Muscle of back (tissue), 11 donors: ENCODE data around the gene MARCHF10. TPM values are rescaled to one million over a fixed set of nuclear protein-coding genes. Genes with fewer than 3 reads are reported as not detected.
"Not testable (repeated sequence)": the region's sequence is repeated elsewhere in the genome, so short reads cannot be mapped to it uniquely, and the experiment has no call there.

Experiments used
- DNase-seq, 3 donors: peaks; one replicate each; pipeline versions ENCODE4 v3.0.0 to v3.0.0-alpha.2; 2013
- polyA plus RNA-seq, 10 donors: library from polyadenylated mRNA; unstranded; fragments of 120-200 nt; gene quantifications; one replicate each; pipeline ENCODE4 v1.2.1, GENCODE V29; 2013; ENCODE audit not compliant: insufficient read length in 10 of 10

MARCHF10 gene
- polyA plus RNA-seq, 10 donors: 0.11 to 0.72 (median 0.49) TPM; not detected in 1

- DNase-seq: no peak
Observed at GRCh38 chr17:62790564-62790986, 17.5 kb downstream of the MARCHF10 start.

GRCh38 chr17:62787366-62787765 lies 20.7 kb downstream of the MARCHF10 start:
- DNase-seq: no peak

DNA sequence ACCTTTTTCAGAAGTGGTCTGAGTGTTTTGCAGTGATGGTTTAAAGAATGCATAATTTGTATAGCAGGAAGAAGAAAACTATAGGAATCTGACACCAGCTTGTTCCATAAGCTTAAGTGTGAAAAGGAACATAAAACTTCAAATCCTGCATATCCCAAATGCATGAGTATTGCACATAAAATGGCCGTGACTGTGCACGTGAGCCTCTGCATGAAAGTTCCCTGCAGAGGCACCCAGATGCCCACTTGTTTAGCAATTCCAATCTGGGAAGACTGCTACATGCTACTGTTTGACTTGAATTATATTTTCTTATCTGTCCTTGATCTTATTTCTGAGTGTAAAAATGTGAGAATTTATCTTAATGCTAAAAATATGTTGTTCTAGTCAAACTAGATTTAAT lies 21.5 kb downstream of the MARCHF10 start:
- no peak for DNase-seq

- not testable (repeated sequence) for DNase-seq
Observed at GRCh38 chr17:62785983-62786382, 22.1 kb downstream of the MARCHF10 start.

GRCh38 chr17:62782730-62783270 lies 25.3 kb downstream of the MARCHF10 start:
- no peak for DNase-seq

DNA sequence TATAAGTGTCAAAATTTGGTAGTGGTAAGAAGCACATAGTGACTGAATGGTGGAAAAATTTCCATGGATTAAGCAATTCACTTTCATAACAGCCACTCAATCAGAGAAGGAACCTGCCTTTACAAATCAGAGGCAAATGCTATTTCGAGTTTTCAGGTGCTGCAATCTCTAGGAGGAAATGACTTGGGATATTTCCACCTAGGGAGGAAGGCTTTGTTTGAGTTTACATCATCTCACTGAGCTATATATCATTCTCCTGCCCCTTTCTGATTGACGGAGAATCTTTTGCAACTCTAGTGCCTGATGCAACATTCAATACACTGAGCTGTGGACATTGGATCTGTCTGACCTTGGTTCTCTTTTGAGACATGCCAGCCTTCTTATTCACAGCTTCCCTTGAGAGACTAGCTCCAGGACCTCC lies 26.3 kb downstream of the MARCHF10 start:
- DNase-seq: no peak

GRCh38 chr17:62781356-62781755 lies 26.8 kb downstream of the MARCHF10 start:
- DNase-seq: no peak

GRCh38 chr17:62780951-62781350 lies 27.2 kb downstream of the MARCHF10 start:
- no peak for DNase-seq

- DNase-seq: peak in 1 of 3 donors; percentile 29
Observed at GRCh38 chr17:62780269-62780668, 27.8 kb downstream of the MARCHF10 start.

GRCh38 chr17:62778990-62779681 lies 29.0 kb downstream of the MARCHF10 start:
- peak; percentile 52 to 86 (median 76) for DNase-seq

DNA sequence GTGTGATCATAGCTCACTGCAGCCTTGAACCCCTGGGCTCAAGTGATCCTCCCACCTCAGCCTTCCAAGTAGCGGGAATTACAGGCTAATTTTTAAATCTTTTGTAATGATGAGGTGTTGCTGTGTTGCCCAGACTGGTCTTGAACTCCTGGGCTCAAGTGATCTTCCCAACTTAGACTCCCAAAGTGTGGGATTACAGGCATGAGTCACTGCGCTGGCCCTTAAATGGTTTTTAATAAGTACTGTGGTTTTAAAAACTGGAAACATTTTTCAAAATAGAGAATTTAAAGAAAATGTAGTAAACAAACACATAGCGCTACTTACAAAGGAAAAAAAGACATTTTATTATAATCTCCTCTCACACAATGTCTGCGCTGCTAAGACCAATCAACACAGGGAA lies 32.2 kb downstream of the MARCHF10 start:
- no peak for DNase-seq

DNA sequence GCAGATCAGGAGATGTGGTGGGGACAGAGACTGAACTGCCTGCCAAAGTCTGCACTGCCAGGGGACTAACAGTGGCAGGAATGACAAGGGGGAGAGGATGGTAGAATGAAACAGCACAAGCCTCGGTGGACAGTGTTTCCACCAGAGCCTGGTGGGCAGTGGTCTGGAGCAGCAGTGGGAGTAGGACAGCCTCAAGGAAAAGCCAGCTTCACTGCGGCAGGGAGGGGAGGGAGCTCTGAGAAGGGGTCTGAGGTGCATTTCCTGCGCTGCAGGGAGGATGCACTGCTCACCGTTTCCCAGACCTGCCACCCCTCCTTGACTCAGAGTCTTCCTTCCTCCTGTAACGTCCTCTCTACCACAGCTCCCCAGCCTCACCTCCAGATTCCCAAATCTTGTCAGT lies 33.8 kb downstream of the MARCHF10 start:
- no peak for DNase-seq

DNA sequence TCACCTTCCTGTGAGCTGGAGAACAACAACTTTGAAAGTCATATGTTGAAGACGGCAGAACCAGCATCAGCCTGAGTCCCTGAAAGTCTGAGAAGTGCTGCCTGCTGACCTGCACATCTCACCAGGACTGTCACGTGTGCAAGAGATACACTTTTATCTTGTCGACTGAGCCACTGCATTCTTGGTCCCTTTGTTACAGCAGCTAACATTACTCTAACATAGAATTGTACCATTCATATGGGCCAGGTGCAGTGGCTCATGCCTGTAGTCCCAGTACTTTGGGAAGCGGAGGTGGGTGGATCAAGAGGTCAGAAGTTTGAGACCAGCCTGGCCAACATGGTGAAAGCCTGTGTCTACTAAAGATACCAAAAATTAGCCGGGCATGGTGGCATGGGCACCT lies 40.1 kb downstream of the MARCHF10 start:
- no peak for DNase-seq

DNA sequence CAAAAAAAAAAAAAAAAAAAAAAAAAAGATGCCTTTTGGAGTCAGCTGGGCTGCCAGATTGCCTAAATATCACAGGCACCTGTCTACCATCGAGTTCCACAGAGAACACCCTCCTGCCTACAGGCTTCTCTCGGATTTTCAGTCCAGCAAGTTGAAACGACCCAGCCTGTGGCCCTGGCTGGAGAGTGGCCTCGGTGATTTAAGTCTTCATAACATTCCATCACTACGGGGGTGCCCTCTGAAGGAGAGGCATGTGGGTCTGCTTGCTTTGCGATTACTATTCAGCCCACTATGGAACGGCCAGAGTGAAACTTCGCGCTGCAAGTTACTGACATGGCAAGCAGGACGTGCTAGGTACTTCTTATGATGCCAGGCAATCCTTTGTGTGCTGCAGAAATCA lies 42.8 kb downstream of the MARCHF10 start:
- no peak for DNase-seq

GRCh38 chr17:62763891-62764600 lies 44.1 kb downstream of the MARCHF10 start:
- no peak for DNase-seq

GRCh38 chr17:62761884-62762283 lies 46.2 kb downstream of the MARCHF10 start:
- DNase-seq: no peak

DNA sequence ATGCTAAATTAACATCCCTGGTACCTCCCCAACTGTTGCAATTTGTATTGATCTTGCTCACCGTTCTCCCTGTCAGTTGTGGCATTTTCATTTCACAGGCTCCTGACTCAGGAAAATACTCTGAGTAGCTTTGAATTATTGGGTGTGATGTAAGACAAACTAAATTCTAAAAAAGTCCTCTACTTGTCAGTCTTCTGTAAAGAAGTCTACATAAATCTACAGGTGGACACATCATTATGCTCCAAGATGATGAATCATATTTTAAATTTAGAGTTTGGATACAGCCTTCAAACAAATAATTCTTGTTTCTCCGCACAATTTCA lies 47.2 kb downstream of the MARCHF10 start:
- DNase-seq: no peak

- no peak for DNase-seq
Observed at GRCh38 chr17:62760059-62760944, 47.8 kb downstream of the MARCHF10 start.

DNA sequence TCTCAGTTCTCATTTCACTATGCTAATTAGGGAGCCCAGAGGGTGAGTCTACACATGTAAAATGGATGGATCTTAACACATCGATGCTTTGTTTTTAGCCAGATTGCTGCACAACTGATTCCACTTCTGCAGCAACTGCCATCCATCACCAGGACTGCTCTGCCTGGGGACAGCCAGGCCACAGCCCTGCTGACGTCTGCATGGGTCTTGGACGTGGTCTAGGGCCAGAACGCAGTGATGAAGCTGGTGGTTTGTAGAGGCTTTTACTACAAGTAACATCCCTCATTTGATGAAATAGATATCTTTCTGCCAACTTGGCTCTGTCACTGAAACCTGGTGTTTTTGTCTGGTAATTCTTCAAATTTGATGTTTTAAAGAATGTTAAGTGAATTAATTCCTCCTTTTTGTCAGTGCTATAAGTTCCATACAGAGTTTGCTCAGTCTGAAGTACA lies 50.6 kb downstream of the MARCHF10 start:
- no peak for DNase-seq

DNA sequence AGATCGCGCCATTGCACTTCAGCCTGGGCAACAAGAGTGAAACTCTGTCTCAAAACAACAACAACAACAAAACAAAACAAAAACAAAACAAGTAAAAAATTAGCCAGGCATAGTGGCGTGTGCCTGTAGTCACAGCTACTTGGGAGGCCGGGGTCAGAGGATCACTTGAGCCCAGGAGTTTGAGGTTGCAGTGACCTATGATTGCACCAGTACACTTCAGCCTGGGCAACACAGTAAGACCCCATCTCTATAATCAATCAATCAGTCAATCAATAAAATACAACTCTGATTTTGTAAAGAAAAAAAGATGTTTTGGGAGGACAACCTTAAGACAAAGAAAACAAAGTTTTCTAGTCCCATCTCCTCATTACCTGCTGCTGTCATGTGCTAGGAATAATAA lies 51.9 kb downstream of the MARCHF10 start:
- DNase-seq: no peak

GRCh38 chr17:62755141-62755851 lies 52.8 kb downstream of the MARCHF10 start:
- DNase-seq: peak in 2 of 3 donors; percentile 57 to 82
